Mesenchymal stem cell (in vitro differentiated cells and primary cell): ENCODE measurements around the gene RXRB.

Experiments
- DNase-seq: peaks from one replicate; pipeline ENCODE4 v3.0.0-alpha.2; 2013
- H2AFZ ChIP-seq: one replicate; pipeline ENCODE4 v1.6.1; 2013; ENCODE audit warnings: low read depth, mild to moderate bottlenecking, control low read depth, inconsistent platforms, low read length, moderate library complexity
- H2AK5ac ChIP-seq: 2 replicates; pipeline ENCODE4 v1.6.1; 2013; ENCODE audit warnings: low read length, moderate library complexity, mild to moderate bottlenecking, inconsistent platforms; ENCODE audit not compliant: severe bottlenecking
- H2BK120ac ChIP-seq: one replicate; pipeline ENCODE4 v1.6.1; 2013; ENCODE audit warnings: low read depth, mild to moderate bottlenecking, inconsistent platforms, low read length, moderate library complexity
- H2BK12ac ChIP-seq, 2 experiments: one replicate each; pipeline ENCODE4 v1.6.1; 2013; ENCODE audit warnings: inconsistent platforms in 2 of 2, low read length in 2 of 2, mild to moderate bottlenecking in 2 of 2, moderate library complexity in 2 of 2, control low read depth in 1 of 2
- H2BK15ac ChIP-seq: one replicate; pipeline ENCODE4 v1.6.1; 2013; ENCODE audit warnings: mild to moderate bottlenecking, low read depth, inconsistent platforms; ENCODE audit not compliant: poor library complexity, severe bottlenecking
- H2BK5ac ChIP-seq: 2 replicates; pipeline ENCODE4 v1.6.1; 2013; ENCODE audit warnings: low read depth, mild to moderate bottlenecking, low read length, control low read depth, inconsistent platforms; ENCODE audit not compliant: poor library complexity, severe bottlenecking
- H3K14ac ChIP-seq, 2 experiments: one replicate each; pipeline ENCODE4 v1.6.1; 2013; ENCODE audit warnings: inconsistent platforms in 2 of 2, low read length in 2 of 2, control low read depth in 1 of 2, mild to moderate bottlenecking in 1 of 2, moderate library complexity in 1 of 2
- H3K18ac ChIP-seq, 2 experiments: one replicate each; pipeline ENCODE4 v1.6.1; 2013; ENCODE audit warnings: inconsistent platforms in 2 of 2, low read length in 2 of 2, control low read depth in 1 of 2, low read depth in 1 of 2, mild to moderate bottlenecking in 1 of 2
- H3K23ac ChIP-seq, 2 experiments: one replicate each; pipeline ENCODE4 v1.6.1; 2013; ENCODE audit warnings: inconsistent platforms in 2 of 2, low read length in 2 of 2, mild to moderate bottlenecking in 2 of 2, moderate library complexity in 2 of 2, control low read depth in 1 of 2
- H3K27ac ChIP-seq: 2 replicates; pipeline ENCODE4 v1.5.1; 2013; ENCODE audit warnings: mild to moderate bottlenecking, moderate library complexity, low read length, control low read depth, inconsistent platforms; ENCODE audit not compliant: poor library complexity, severe bottlenecking
- H3K27me3 ChIP-seq, 2 experiments: 2 replicates each; pipeline versions ENCODE4 v1.6.1 to v1.7.0; 2013; ENCODE audit warnings: low read length in 2 of 2, mild to moderate bottlenecking in 2 of 2, moderate library complexity in 2 of 2, control low read depth in 1 of 2, inconsistent platforms in 1 of 2; ENCODE audit not compliant: control insufficient read depth in 1 of 2, insufficient read depth in 1 of 2
- H3K36me3 ChIP-seq, 2 experiments: 2 replicates each; pipeline versions ENCODE4 v1.6.1 to v1.7.0; 2013; ENCODE audit warnings: low read length in 2 of 2, control low read depth in 1 of 2, inconsistent platforms in 1 of 2, low read depth in 1 of 2, mild to moderate bottlenecking in 1 of 2; ENCODE audit not compliant: insufficient read depth in 2 of 2, control insufficient read depth in 1 of 2
- H3K4ac ChIP-seq, 2 experiments: one replicate each; pipeline ENCODE4 v1.6.1; 2013; ENCODE audit warnings: inconsistent platforms in 2 of 2, low read length in 2 of 2, mild to moderate bottlenecking in 2 of 2, moderate library complexity in 2 of 2, control low read depth in 1 of 2, low read depth in 1 of 2
- H3K4me1 ChIP-seq: 2 replicates; pipeline ENCODE4 v1.6.1; 2013; ENCODE audit warnings: low read depth, low read length, control low read depth; ENCODE audit not compliant: control insufficient read depth, insufficient read depth
- H3K4me2 ChIP-seq: 2 replicates; pipeline ENCODE4 v1.6.1; 2013; ENCODE audit warnings: low read length, mild to moderate bottlenecking, inconsistent platforms; ENCODE audit not compliant: poor library complexity, severe bottlenecking
- H3K4me3 ChIP-seq, 2 experiments: 2 replicates each; pipeline versions ENCODE4 v1.5.1 to v1.7.0; 2013; ENCODE audit warnings: low read length in 2 of 2, mild to moderate bottlenecking in 2 of 2, control low read depth in 1 of 2, low read depth in 1 of 2; ENCODE audit not compliant: insufficient read depth in 1 of 2
- H3K79me1 ChIP-seq: replicated peaks from 2 replicates; pipeline ENCODE4 v1.6.1; 2013; ENCODE audit warnings: mild to moderate bottlenecking, control low read depth, low read length, inconsistent platforms; ENCODE audit not compliant: poor library complexity, severe bottlenecking
- H3K9ac ChIP-seq: 2 replicates; pipeline ENCODE4 v1.7.0; 2013; ENCODE audit warnings: mild to moderate bottlenecking, low read length, moderate library complexity
- H3K9me3 ChIP-seq: 2 replicates; pipeline ENCODE4 v1.7.0; 2013; ENCODE audit warnings: mild to moderate bottlenecking, low read length; ENCODE audit not compliant: control insufficient read depth
- H4K8ac ChIP-seq: one replicate; pipeline ENCODE4 v1.6.1; 2013; ENCODE audit warnings: inconsistent platforms, mild to moderate bottlenecking, low read length, moderate library complexity
- H4K91ac ChIP-seq: one replicate; pipeline ENCODE4 v1.6.1; 2013; ENCODE audit warnings: mild to moderate bottlenecking, low read length, inconsistent platforms
- WGBS: methylation state at CpG from one replicate; pipeline ENCODE4 v1.1.7; 2013; ENCODE audit warnings: mixed read lengths; 5-methylcytosine and 5-hydroxymethylcytosine counted together

The RXRB gene

DNA sequence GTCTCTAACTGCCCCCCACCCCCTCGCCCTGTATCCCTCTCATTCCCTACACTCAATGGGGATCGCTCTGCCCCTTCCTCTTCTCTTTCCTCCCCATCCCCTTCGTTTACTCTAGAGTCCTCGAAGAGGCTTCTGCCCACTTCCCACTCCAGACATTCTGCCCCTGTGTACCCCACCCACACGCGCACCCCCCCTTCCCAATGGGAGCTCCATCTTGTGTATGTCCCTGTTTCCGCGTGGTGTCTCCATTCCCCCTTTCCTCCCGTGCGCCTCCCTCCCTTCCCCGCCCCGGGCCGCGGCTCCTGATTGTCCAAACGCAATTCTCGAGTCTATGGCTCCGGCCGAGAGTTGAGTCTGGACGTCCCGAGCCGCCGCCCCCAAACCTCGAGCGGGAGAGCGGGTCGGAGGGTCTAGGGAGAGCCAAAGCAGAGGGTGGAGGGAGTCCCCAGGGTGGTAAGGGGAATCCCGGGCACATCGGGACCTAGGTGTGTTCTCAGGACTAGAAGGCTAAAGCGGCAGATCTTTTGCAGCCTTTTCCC is 7.2 kb upstream of the RXRB start:
- Histone ChIP-seq H3K18ac (peak overlapping the region; percentile 89 to 96), H3K79me1 (peaks cover 14% of the 10 kb centered on the region), H3K27ac (peak overlapping the region; percentile 71), H3K4ac (peak overlapping the region; percentile 89 to 95), H4K91ac (peak overlapping the region; percentile 71), H2AK5ac (peak overlapping the region; percentile 56), H2BK120ac (peak overlapping the region; percentile 83), H3K9ac (peak overlapping the region; percentile 100), H3K27me3 (no peaks in the 10 kb centered on the region), H2BK5ac (peak overlapping the region; percentile 12), H3K4me1 (peaks cover 38% of the 10 kb centered on the region), H2BK15ac (peak overlapping the region; percentile 83), H3K9me3 (no peaks in the 10 kb centered on the region), H2BK12ac (peak overlapping the region in 1 of 2 experiments; percentile 21), H4K8ac (peak overlapping the region; percentile 83), H3K4me2 (peak overlapping the region; percentile 89), H3K36me3 (peaks cover 36 to 44% of the 10 kb centered on the region in 2 experiments), H3K14ac (peak overlapping the region in 1 of 2 experiments; percentile 85), H3K23ac (peak overlapping the region in 1 of 2 experiments; percentile 36), H3K4me3 (peak overlapping the region; percentile 88 to 96), H2AFZ (peak overlapping the region; percentile 73)
- WGBS = under 1% methylated on average over 25 of the region's 29 CpGs
- DNase-seq = peak; percentile 81

DNA sequence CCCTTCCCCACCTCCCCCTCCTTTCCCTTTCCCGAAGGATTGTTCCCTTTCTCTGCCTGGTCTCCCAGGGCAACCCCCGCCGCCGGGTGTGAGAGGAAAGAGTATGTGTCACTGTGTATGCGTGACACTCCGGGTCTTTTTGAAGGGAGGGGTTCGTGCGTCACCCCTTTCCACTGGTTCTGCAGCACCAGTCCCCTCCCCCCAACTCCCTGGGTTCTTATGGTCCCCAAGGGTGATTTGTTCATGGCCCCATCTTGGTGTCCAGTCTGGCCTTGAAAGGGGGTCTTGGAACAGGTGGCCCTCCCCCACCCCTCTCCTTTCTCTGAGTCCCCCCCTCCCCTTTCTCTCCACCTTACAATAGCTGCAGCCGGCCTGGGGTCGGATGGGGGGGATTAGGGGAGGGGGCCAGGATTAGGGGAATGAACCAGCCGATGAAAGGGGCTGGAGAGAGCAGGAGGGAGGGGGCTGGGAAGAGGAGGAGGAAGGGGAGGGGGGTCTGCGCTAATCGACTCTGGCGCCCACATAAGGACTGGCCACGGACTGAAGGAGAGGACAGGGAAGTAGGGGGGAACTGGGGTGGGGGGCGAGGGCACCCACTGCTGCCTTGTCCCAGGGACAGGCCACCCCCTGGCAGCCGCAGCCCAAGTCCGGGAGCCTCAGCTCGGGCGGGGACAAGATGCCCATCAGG is 6.5 kb upstream of the RXRB start:
- DNase-seq = peak; percentile 94
- Histone ChIP-seq H4K8ac (peak overlapping the region; percentile 83), H3K27me3 (no peaks in the 10 kb centered on the region), H2BK15ac (no peak overlapping the region), H3K23ac (no peak overlapping the region), H3K27ac (no peak overlapping the region), H3K36me3 (peaks cover 39 to 46% of the 10 kb centered on the region in 2 experiments), H4K91ac (peak overlapping the region; percentile 66), H3K4ac (peak overlapping the region in 1 of 2 experiments; percentile 75), H3K14ac (peak overlapping the region in 1 of 2 experiments; percentile 85), H2BK120ac (peak overlapping the region; percentile 83), H3K4me1 (peaks cover 43% of the 10 kb centered on the region), H3K9ac (peak overlapping the region; percentile 100), H3K18ac (peak overlapping the region; percentile 80 to 89), H2AFZ (no peak overlapping the region), H3K4me2 (peak overlapping the region; percentile 89), H2BK12ac (peak overlapping the region in 1 of 2 experiments; percentile 21), H3K79me1 (peaks cover 12% of the 10 kb centered on the region), H3K9me3 (no peaks in the 10 kb centered on the region), H2BK5ac (no peak overlapping the region), H2AK5ac (peak overlapping the region; percentile 56), H3K4me3 (peak overlapping the region; percentile 88 to 96)
- WGBS = 10% methylated on average over 11 of the region's 20 CpGs

DNA sequence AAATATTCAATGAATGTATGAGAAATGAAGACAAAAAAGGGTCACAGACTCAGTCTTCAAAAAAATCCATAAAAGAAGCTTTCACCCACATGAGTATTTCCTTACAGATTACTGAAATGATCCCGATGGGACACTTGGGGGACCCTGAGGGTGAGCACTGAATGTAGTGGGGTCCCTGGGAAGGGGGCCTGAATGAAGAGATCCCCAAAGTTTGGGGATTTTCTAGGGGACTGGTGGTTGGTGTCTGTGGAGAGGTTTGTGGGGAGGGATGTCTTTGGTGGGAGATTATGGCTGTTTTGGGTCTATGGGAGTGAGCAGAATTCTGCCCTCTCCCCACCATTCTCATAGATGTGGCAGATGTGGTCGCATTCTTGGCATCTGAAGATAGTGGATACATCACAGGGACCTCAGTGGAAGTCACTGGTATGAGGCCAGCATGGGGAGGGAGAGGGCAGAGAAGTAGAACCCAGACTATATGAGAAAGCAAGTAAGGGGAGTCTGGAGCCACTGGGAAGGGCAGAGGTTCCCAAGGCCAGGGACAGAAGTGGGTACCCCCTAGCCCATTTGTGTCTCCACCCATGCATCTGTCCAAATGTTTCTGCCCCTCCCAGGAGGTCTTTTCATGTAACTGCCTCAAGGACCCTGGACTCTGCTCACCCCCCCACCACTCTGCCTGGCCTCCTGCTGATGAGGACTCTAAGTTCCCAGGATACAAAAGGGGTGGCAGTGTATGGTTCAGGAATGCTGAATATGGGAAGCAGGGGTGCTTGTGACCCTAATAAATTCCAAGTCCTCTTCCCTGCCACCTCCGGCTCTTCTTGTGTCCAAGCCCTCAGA is 5.8 kb upstream of the RXRB start:
- H2AK5ac ChIP-seq = peak overlapping the region; percentile 27
- H3K4ac ChIP-seq = no peak overlapping the region
- H3K4me1 ChIP-seq = peaks cover 49% of the 10 kb centered on the region
- peaks cover 37 to 44% of the 10 kb centered on the region in 2 experiments for H3K36me3 ChIP-seq
- no peak overlapping the region for H2BK5ac ChIP-seq
- H2BK120ac ChIP-seq = no peak overlapping the region
- H4K8ac ChIP-seq = no peak overlapping the region
- H4K91ac ChIP-seq = no peak overlapping the region
- H3K4me2 ChIP-seq = no peak overlapping the region
- H3K79me1 ChIP-seq = peaks cover 12% of the 10 kb centered on the region
- no peak overlapping the region for H3K23ac ChIP-seq
- peak overlapping the region; percentile 68 for H3K9ac ChIP-seq
- peak; percentile 46 for DNase-seq
- no peak overlapping the region for H3K14ac ChIP-seq
- H3K9me3 ChIP-seq = no peaks in the 10 kb centered on the region
- H3K4me3 ChIP-seq = no peak overlapping the region
- 87% methylated on average over 3 of the region's 3 CpGs for WGBS
- peak overlapping the region in 1 of 2 experiments; percentile 80 for H3K18ac ChIP-seq
- H3K27ac ChIP-seq = no peak overlapping the region
- H2AFZ ChIP-seq = no peak overlapping the region
- no peaks in the 10 kb centered on the region for H3K27me3 ChIP-seq
- H2BK12ac ChIP-seq = no peak overlapping the region
- no peak overlapping the region for H2BK15ac ChIP-seq
